HG03521 (cell line): ENCODE data around the gene RANBP3.
"Not testable (repeated sequence)": the region's sequence is repeated elsewhere in the genome, so short reads cannot be mapped to it uniquely, and the experiment has no call there.

Experiments
- ATAC-seq: cut with Tn5 transposase; IDR thresholded peaks from one replicate; pipeline ENCODE4 v1.9.1; 2021; ENCODE audit warnings: mild to moderate bottlenecking, moderate library complexity; ENCODE audit not compliant: unreplicated experiment

RANBP3 gene

DNA sequence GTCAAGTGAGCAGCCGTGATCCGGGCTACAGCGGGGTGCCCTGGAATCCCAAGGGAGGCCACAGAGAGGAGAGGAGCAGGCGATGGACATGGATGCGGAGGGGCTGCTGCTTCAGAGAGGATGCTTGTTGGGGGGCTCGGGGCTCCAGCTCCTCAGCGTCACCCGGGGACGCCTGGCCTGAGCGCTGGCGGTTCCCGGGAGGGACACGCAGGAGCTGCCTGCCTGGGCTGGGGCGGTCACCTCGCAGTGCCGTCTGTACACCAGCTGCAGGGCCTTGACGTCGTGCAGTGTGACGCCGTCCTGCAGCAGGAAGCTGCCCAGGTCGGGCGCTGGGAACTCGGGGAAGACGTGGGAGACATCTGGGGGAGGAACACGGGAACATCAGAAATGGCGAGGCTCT, 29.9 kb upstream of the RANBP3 start:
- ATAC-seq: no peak

DNA sequence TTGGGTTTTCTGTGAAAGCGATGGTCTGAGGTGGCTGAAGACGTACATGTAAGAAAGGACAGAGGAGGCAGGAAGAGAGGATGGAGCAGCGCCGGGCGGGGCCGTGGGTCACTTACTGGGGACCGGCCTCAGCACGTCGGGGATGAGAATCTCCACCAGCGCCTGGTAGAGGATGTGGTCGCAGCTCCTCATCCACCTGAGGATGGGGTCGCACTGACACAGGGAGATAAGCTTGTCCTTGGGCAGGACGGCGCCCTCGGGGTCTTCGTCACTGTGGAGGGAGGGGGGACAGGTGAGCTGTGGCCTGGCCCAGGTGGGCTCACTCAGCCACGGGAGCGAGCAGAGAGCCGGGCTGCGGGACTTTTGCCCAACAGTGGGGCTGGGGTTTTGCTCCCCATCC, 29.0 kb upstream of the RANBP3 start:
- no peak for ATAC-seq

DNA sequence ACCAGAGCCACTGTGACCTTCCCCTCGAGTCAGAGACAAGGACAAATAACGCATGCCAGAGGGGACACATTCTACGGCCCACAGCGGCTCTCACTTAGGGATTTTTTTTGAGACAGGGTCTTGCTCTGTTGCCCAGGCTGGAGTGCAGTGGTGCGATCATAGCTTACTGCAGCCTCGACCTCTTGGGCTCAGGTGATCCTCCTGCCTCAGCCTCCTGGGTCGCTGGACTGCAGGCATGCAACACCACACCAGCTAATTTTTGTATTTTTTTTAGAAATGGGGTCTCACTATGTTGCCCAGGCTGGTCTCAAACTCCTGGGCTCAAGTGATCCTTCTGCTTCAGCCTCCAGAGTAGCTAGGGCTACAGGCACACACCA, 28.1 kb upstream of the RANBP3 start:
- not testable (repeated sequence) for ATAC-seq

DNA sequence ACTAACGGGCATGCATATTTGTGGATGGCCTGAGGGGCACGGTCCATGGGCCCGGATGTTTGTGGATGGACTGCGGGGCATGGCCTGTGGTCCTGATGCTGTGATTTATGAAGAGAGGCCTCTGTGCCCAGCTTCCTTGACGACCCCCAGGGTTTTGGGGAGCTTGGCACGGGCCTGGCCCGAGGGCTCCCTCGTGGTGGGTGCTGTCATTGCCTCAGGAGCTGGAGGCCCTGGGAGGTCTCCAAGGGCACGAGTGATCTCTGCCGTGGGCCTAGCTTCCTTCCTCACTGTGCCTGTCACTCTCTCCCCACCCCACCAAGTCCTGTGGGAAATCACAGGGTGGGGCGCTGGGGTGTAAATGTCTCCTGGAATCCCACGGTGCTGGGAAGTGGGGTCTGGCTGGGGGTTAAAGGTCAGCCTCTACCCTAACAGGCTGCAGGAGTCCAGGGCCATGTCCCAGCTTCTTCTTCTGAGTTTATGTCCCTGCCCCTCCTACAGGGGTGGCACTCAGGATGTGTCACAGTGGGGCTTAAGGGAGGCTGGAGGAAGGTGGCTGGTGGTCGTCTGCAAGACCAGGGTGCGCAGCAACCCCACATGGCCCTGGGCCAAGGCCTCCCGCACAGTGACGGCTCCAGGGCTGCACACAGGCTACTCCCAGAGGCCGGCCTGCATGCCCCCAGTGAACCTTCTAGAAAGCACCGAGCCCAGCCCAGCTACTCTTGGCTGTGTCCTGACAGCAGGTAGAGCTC, 27.6 kb upstream of the RANBP3 start:
- ATAC-seq: no peak

DNA sequence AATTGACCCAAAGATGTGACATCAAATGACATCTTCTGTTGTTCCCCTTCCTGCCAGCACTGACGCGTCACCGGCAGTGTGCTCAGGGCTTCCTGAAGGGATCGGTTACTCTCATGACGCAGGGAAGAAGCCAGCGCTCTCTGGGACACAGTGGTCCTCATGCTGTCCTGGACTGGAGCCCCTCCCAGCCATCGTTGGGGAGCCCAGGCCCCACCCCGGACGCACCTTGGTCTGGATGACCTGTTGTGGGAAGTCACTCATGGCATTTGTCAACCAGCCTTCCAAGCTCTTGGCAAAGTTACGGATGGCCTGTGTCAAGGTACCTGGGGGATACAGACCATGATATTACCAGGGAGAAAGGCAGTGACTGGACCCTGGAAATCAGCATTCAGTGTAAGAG, 26.0 kb upstream of the RANBP3 start:
- no peak for ATAC-seq

DNA sequence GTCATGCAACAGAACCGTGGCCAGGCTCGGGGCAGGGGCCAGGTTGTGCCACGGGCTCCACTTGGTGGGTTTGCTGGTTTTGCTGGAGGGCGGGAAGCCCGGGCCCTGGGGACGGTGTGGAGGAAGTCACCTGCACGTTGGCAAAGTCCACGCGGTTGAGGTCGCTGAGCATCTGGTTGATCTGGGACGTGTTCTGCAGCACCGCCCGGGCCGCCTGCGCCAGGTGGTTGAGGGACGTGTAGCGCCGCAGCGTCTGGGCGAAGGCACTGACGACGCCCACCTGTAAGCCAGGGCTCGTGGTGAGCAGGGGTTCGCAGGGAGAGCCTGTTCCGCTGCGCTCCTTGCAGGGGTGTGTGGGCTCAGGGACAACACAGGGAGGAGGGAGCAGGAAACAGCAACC, 24.7 kb upstream of the RANBP3 start:
- no peak for ATAC-seq

DNA sequence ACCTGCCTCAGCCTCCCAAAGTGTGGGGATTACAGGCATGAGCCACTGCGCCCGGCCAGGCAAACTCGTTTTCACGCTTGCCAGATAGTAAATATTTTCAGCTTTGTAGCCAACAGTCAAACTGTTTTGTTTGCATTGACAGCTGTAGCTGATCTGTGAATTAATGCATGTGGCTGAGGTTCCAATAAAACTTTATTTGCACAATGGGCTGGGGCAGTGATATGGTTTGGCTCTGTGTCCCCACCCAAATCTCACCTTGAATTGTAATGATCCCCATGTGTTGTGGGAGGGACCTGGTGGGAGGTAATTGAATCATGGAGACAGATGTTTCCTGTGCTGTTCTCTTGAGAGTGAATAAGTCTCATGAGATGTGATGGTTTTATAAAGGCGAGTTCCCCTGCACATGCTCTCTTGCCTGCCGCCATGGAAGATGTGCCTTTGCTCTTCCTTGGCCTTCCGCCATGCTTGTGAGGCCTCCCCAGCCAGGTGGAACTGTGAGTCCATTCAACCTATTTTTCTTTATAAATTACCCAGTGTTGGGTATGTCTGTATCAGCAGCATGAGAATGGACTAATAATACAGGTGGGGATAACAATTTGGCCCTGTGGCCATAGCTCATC, 22.4 kb upstream of the RANBP3 start:
- no peak for ATAC-seq

DNA sequence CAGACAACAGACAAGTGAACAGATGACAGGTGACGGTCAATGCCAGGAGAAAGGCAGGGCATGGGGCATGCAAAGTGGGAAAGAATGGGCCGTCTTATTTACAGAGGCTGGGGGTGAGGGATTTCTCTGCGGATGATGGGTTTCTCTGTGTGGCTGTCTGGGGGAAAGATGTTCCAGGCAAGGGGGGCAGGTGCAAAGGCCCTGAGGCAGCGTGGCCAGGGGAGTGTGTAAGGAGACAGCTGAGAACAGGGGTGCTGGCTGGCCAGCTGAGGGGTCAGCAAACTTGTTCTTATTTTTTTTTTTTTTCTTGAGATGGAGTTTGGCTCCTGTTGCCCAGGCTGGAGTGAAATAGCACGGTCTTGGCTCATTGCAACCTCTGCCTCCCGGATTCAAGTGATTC, 21.8 kb upstream of the RANBP3 start:
- no peak for ATAC-seq

DNA sequence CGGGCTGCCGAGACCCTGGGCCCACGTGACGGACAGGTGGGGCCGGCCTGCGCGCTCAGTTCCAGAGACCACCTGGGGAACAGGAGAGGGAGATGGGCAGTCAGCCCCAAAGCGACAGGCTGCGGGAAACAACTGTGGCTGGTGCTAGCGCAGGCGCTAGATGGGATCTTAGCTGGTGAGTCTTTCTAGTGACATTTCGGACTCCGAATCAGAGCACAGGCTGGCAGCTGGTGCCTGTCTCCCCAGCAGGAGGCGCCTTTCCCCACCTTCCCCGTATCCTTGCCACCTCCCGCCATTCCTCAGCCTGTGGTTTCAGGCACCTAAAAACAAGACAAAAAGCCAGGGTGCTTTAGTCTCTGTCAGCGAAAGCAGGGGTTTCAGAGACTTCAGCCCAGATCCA, 19.4 kb upstream of the RANBP3 start:
- no peak for ATAC-seq

DNA sequence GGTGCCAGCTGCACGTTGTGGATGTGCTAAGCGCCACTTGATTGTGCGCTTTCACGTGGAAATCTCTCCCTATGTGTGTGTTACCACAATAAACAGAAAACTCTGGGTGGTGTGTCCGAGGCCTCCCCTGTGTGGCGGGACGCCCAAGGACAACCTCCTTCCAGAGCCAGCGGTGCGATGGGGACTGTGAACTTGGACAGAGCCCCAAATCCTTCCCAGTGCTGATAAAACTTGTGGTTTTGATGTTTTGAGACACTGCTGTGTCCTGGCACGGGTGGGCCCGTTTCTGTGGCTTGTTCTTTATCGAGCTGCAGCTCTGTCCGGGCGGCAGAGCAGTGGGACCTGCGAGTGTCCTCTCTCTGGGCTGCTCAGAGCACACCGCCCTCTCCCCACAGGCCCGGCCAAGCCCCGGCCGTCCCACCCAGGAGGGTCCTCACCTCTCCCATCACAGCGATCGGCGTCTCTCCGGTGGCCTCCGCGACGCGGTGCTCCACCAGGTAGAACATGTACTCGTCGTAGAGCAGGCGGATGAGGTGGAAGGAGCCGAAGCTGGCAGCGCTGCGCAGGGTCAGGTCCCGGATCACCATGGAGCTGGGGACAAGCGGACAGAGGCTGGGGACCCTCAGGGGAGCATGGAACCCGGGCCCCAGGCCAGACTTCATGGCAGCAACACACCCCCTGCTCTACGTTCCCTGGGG, 18.8 kb upstream of the RANBP3 start:
- ATAC-seq: no peak

DNA sequence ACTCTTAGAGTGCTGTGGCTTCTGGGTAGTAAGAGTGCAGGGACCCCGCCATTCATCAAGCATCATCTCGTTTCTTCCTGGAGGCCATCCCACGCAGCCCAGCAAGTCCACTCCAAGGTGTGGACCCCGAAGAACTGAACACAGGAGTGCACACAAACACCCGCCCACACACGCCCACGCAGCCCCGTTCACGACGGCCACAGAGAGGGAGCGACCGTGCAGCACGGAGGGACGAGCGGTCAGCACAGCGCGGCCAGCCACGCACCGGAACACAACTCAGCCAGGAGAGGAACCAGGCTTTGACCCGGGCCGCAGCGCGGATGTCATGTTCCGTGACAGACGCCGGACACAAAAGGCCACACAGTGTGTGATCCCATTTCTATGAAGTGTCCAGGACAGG, 18.2 kb upstream of the RANBP3 start:
- ATAC-seq: no peak

DNA sequence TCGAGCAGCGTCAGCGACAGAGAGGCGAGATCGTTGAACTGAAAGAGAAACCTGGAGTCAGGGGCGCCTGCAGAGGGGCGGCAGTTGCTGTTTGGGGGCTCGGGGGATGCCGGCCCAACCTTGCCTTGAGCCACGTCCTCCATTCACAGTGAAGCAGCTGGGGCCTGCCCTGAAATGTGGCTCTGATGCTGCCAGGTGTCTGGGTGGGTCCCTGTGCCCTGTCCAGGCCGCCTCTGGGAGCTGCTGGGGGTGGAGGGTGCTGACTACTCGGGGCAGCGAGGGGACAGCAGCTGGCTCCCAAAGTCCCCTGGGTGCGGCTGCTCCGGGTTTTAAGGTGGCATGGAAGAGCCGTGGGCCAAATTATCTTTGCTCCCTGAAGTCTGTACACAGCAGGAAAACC, 17.7 kb upstream of the RANBP3 start:
- no peak for ATAC-seq

DNA sequence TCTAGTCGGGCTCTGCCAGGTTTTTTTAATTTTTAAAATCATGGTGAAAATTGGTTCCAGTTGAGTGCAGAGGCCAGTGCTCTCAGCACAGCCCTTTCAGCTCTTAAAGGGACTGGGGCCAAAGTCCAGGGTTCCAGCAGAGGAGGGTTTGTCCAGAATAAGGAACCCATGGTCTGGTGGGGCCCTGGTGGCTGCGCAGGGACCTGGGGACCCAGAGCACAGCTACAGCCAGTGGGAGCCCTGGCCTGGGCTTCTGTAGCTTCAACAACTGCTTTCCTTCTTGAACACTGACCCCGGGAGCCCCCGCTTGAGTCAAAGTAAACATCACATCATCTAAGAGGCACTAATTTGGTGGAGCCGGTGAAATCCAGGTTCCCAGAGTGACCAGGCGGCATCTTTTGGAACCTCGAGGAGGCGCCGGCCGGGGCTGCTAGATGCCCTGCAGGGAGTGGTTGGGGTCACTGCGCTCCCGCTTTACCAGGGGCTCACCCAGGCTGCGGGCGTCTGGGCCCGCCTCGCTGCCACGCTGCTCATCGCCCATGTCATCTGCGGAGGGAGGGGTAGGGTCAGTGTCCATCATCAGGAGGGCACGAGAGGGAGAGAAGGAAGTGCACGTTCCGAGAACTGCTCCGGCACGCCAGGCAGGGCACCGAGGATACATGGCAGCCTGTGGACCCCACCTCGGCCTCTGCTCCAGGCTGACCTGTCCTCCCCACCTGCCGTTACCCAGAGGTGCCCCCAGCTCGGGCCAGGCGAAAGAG, 16.6 kb upstream of the RANBP3 start:
- no peak for ATAC-seq

DNA sequence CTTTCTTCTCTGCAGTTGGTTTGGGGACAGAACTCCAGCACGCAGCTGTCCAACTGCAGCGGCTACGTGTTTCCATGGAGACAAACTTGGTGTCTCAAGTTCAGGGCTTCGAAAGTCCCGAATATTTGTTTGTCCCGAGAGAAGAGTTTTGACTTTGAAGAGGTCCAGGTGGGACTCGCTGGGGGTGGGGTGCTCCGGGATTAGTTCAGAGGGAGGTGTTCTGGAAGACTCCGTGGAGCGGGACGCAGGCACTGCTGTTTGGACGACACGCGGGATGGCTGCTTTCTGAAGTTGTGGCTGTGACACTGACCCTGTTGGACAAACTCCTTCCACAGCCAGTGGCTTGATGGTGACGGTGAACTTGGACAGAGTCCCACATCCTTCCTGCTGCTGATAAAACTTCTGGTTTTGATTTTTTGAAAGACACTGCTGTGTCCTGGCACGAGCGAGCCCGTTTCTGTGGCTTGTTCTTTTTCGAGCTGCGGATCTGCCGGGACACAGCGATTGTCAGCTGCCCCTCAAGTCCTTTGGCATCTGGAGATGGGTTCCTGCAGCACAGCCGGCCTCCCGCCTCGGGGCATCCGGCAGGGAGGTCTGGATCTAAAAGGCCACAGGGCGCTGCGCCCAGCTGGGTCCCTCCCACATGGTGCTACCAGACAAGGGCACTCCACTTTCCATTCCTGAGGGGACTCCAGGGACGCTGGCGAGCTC, 15.9 kb upstream of the RANBP3 start:
- no peak for ATAC-seq

DNA sequence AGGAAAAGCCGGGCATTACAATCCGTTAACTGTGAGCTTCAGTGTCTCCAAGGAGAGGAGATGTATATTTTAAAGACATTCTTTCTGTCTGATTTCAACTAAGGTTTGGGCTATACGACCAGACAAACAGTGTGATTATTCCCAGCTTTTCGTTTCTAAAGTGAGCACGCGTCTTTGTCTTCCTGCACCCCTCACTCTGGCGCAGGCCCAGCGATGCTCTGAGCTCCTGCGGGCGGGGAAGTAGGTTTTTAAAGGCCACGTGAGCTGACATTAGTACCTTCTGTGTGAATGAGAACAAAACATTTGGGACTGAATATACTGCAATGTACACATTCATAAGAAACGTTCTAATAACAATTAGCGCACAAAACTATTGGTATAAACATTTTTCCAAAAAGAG, 15.3 kb upstream of the RANBP3 start:
- ATAC-seq: no peak

DNA sequence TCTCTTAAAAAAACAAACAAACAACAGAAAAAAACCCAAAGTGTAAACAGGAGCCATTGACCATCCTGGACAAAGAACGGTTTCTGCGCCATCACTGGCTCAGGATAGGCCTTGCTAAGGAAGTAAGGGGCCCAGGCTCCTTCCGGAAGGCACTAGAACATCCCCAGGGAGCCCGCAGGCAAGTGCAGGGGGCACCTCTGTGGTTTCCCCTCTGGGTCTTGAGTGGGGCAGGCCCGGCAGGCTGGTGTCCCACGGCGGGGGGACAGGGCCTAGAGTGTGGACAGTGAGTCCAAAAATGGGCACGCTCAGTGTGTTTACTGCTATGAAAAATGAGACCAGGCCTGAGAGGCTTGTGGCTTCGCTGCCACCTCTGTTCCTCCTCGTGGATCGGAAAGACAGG, 14.8 kb upstream of the RANBP3 start:
- no peak for ATAC-seq

DNA sequence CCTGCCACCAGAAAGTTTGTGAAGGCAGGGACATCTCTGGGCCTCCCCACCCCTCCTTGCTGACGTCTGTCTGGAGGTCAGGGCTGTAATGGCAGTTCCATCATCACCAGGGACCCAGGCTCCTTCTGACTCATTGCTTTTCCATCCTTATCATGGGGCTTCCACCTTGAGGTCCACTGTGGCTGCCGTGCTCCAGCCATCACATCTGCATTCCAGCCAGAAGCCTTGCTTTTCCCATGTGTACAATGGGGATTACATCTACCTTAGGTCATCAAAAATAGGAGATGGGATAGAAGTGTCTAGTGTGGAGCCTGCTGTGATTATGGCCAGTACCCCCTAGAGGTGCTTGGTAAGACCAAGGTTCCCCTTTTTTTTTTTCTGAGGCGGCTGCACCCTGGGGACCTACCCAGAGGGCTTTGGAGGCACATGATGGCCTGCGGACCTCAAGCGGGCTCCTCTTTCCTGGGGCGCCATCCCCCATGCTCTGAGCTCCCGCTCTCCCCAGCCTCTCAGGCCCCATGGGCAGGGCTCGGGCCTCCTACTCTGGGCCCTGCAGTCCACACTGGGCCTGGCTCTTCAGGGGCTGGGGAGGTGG, 13.4 kb upstream of the RANBP3 start:
- ATAC-seq: no peak

DNA sequence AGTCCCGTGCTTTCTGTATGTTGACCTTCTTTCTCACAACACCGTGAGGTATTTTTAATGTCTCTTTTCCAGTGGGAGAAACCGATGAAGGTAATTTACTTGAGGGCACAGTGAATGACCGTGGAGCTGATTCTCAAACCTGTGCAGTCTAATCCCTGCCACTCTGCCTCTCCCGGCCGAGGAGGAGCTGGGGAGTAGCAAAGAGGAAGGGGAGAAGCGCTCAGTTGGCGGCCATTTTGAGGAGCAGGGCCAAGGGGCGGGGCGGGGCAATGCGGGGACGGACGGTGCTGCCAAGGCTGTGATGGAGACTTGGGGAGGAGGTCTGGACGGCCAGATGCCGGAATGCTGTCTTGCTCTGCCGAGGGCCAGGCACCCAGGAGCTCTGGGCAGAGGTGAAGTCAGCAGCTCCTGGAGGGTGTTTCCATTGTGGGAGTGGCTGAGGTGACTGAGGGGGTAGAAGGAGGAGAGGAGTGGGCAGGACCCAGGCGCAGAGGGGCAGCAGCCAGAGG, 12.4 kb upstream of the RANBP3 start:
- ATAC-seq: no peak

DNA sequence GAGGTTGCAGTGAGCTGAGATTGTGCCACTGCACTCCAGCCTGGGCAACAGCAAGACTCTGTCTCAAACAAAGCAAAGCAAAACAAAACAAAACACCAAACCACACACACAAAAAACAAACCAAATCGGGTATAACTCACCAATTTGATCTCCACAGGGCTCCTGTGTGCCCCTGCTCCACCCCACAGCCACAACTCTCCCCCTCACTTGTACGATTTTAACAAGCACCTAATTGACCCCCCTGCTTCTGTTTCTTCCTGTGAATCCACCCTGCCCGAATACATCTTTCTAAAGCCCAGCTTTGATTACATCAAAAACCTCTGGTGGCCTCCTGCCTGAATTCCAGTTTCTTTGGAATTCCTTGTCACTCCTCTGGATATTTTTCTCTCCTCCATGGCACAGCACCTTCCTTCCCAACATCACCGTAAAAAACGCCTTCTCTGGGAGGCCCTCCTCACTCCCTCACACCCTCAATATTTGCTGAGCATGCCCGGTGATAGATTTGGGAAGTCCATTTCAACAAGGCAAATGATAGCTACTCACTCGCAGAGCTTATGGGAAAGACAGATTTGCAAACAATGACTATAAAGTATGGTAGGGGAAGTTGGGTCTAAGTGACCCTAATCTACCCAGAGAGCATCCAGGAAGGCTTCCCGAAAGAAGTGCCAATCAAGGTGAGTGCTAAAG, 11.6 kb upstream of the RANBP3 start:
- no peak for ATAC-seq
